ENCODE data around the gene SPATA16. TPM values are rescaled to one million over a fixed set of nuclear protein-coding genes. Genes with fewer than 3 reads are reported as not detected.
"Not testable (repeated sequence)": the region's sequence is repeated elsewhere in the genome, so short reads cannot be mapped to it uniquely, and the experiment has no call there.

SPATA16 gene
- total and polyA plus RNA-seq, 3 donors from 2014 or later = 23.4 to 82.9 (median 36.6) TPM

DNA sequence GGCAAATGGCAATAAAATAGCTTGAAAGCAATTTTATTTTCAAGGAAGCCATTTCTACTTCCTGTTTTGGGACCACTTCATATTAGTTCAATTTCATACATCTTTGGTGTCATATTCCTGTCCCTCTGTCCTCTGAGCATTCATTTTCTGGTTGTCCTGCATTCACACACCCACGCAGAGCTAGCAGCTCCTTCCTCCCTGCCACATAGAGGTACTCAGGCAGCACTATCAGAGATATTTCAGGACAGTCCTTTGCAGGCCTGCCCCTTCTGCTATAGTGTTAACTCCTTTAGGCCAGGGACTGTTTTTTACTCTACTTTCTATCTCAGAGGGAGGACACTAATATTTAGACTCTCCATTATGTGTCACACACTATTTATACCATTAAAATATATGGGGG, 258.5 kb downstream of the SPATA16 start:
- Histone ChIP-seq H3K27me3 (no peaks in the 10 kb centered on the region), H3K4me3 (no peak overlapping the region), H3K9me3 (no peaks in the 10 kb centered on the region), H3K27ac (no peak overlapping the region), H3K4me1 (no peaks in the 10 kb centered on the region), H3K36me3 (ENCODE audit: low read depth, missing control alignments) (no peaks in the 10 kb centered on the region)
- intact Hi-C loops (cut with DNase I; ENCODE audit: low total_unique reads) = no loop called here
- 61 to 75% methylated on average over 1 of the region's 1 CpG for WGBS, 2 donors
- TF ChIP-seq, protein P1, sequence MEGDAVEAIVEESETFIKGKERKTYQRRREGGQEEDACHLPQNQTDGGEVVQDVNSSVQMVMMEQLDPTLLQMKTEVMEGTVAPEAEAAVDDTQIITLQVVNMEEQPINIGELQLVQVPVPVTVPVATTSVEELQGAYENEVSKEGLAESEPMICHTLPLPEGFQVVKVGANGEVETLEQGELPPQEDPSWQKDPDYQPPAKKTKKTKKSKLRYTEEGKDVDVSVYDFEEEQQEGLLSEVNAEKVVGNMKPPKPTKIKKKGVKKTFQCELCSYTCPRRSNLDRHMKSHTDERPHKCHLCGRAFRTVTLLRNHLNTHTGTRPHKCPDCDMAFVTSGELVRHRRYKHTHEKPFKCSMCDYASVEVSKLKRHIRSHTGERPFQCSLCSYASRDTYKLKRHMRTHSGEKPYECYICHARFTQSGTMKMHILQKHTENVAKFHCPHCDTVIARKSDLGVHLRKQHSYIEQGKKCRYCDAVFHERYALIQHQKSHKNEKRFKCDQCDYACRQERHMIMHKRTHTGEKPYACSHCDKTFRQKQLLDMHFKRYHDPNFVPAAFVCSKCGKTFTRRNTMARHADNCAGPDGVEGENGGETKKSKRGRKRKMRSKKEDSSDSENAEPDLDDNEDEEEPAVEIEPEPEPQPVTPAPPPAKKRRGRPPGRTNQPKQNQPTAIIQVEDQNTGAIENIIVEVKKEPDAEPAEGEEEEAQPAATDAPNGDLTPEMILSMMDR (IDR thresholded peaks at IDR 0.05) = no peak
- no peak for TF ChIP-seq POLR2A (IDR thresholded peaks at IDR 0.05)
- no peak for DNase-seq

DNA sequence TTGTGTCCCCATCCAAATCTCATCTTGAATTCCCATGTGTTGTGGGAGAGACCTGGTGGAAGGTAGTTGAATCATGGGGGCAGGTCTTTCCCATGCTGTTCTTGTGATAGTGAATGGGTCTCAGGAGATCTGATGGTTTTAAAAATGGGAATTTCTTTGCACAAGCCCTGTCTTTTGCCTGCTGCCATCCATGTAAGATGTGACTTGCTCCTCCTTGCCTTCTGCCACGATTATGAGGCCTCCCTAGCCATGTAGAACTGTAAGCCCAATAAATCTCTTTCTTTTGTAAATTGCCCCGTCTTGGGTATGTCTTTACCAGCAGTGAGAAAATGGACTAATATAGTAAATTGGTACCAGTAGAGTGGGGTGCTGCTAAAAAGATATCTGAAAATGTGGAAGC, 261.7 kb downstream of the SPATA16 start:
- H3K36me3 ChIP-seq (ENCODE audit: low read depth, missing control alignments); H3K27ac ChIP-seq; intact Hi-C loops (cut with DNase I; ENCODE audit: low total_unique reads); H3K9me3 ChIP-seq; H3K4me3 ChIP-seq; H3K4me1 ChIP-seq; H3K27me3 ChIP-seq; DNase-seq: not testable (repeated sequence)
- 81 to 89% methylated on average over 2 of the region's 2 CpGs for WGBS, 2 donors

DNA sequence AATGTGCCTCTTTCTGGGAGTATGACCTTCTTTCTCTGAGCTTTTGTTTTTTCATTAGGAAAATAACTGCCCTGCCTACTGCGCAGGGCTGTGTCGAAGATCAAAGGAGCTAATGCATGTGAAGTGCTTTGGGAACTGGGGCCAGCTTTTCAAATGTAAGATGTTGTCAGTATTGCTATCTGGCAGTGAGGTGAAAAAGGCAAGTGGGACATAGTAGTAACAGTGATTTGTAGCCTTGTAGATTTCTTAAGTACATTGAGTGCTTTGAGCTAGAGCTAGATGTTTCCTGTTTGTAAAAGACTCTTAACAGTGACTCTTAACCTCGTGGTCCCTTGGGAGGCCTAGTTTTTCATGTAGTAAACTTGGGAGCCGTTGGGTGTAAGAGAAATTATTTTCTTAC, 264.0 kb downstream of the SPATA16 start:
- H3K27me3 ChIP-seq = no peaks in the 10 kb centered on the region
- DNase-seq = no peak
- intact Hi-C loops (cut with DNase I; ENCODE audit: low total_unique reads) = no loop called here
- H3K4me3 ChIP-seq = no peak overlapping the region
- no peaks in the 10 kb centered on the region for H3K36me3 ChIP-seq (ENCODE audit: low read depth, missing control alignments)
- WGBS, 2 donors = 41 to 55% methylated on average over 4 of the region's 4 CpGs
- TF ChIP-seq POLR2A (IDR thresholded peaks at IDR 0.05) = no peak
- TF ChIP-seq, protein P1 (IDR thresholded peaks at IDR 0.05) = no peak
- H3K27ac ChIP-seq = no peak overlapping the region
- no peaks in the 10 kb centered on the region for H3K4me1 ChIP-seq
- no peaks in the 10 kb centered on the region for H3K9me3 ChIP-seq

DNA sequence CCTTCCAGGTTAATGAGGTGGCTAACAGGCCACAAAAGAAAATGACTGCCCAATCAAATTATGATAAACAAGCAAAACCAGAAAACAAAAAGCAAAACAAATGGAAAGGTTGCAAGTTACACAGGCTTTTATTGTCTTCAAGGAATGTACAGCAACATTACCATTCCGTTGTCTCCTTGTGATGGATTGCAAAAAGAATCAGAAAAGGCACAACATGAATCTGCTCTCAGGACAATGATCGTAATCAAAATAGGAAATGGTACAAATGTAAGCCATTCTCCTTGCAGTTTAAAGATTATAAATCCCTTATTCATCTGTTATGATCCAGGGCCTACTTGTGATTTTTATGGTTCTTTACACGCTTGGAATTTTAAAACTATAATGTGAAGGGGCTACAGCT, 264.7 kb downstream of the SPATA16 start:
- Histone ChIP-seq H3K9me3 (no peaks in the 10 kb centered on the region), H3K4me1 (no peaks in the 10 kb centered on the region), H3K36me3 (ENCODE audit: low read depth, missing control alignments) (no peaks in the 10 kb centered on the region), H3K27me3 (no peaks in the 10 kb centered on the region), H3K27ac (no peak overlapping the region), H3K4me3 (no peak overlapping the region)
- no peak for DNase-seq
- intact Hi-C loops (cut with DNase I; ENCODE audit: low total_unique reads) = no loop called here
- TF ChIP-seq, protein P1 (IDR thresholded peaks at IDR 0.05) = no peak
- 73 to 77% methylated on average over 3 of the region's 3 CpGs for WGBS, 2 donors

DNA sequence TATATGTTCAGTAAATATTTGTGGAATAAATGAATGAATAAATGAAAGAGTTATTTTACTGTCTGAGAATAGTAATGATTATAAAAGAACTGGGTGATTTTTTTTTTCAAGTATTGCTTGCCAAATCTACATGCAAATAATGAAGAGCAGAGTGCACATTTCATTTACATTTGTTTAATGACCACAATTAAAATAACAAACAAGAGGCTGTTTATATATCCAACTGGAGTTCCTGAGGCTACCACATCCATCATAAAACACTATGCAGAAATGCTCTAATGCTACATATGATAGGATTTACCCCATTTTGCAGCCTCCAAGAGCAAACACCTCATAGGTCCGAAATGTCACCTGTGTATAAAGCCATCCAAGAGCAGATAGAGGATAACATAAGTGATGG, 266.0 kb downstream of the SPATA16 start:
- intact Hi-C loops (cut with DNase I; ENCODE audit: low total_unique reads) = no loop called here
- H3K36me3 ChIP-seq (ENCODE audit: low read depth, missing control alignments) = no peaks in the 10 kb centered on the region
- no peaks in the 10 kb centered on the region for H3K27me3 ChIP-seq
- H3K27ac ChIP-seq = no peak overlapping the region
- no peaks in the 10 kb centered on the region for H3K9me3 ChIP-seq
- no peak overlapping the region for H3K4me3 ChIP-seq
- 76 to 93% methylated on average over 1 of the region's 1 CpG for WGBS, 2 donors
- H3K4me1 ChIP-seq = no peaks in the 10 kb centered on the region
- DNase-seq = no peak
- TF ChIP-seq, protein P1 (IDR thresholded peaks at IDR 0.05) = no peak
- no peak for TF ChIP-seq POLR2A (IDR thresholded peaks at IDR 0.05)

Data from testis (tissue), 3 donors.